Forelimb muscle (tissue), 1 donor: ENCODE data around the gene TMEM178A. TPM values are rescaled to one million over a fixed set of nuclear protein-coding genes. Genes with fewer than 3 reads are reported as not detected.
"Not testable (repeated sequence)": the region's sequence is repeated elsewhere in the genome, so short reads cannot be mapped to it uniquely, and the experiment has no call there.

ENCODE experiments used
- DNase-seq: peaks from one replicate; pipeline ENCODE4 v3.0.0-alpha.2; 2013; ENCODE audit warnings: low read depth
- polyA plus RNA-seq: library from polyadenylated mRNA; unstranded; fragments of 120-200 nt; gene quantifications from one replicate; pipeline ENCODE4 v1.2.1, GENCODE V29; 2013; ENCODE audit not compliant: insufficient read length

Gene TMEM178A
- polyA plus RNA-seq, 1 donor: 16.3 TPM

DNA sequence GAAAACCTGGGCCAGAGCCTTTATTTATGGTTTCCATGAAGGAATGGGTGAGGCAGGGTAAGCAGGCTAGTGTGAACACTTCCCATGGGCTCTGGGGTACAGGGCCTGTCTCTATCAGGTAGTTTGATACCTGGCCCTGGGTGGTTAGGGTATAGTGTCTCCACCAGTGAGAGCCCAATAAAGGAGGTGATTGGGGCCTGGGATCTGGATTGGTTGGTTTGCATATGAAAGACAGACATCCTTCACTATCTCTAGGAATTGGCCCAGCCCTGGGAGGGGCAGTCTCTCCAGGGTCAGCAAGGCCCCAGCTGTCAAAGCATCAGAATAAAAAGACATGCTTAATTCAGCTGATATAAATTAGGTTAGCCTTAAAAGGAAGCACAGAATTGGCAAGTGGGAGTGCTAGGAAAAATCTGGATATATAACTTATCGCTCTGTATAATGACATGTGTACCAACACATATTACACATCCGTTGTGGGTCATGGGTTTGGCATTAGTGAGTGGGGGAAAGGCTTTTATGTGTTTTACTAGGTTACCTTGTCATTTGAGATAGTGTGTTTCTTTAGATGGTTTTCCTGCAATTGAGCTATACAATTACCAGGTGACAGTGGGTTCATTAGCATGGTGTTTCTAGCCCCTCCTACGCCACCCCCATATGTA, 18.5 kb upstream of the TMEM178A start:
- DNase-seq: no peak

GRCh38 chr2:39648580-39648979, 17.1 kb upstream of the TMEM178A start:
- no peak for DNase-seq

- no peak for DNase-seq
Measured at GRCh38 chr2:39649511-39649910, 16.2 kb upstream of the TMEM178A start.

GRCh38 chr2:39650468-39650867, 15.2 kb upstream of the TMEM178A start:
- no peak for DNase-seq

DNA sequence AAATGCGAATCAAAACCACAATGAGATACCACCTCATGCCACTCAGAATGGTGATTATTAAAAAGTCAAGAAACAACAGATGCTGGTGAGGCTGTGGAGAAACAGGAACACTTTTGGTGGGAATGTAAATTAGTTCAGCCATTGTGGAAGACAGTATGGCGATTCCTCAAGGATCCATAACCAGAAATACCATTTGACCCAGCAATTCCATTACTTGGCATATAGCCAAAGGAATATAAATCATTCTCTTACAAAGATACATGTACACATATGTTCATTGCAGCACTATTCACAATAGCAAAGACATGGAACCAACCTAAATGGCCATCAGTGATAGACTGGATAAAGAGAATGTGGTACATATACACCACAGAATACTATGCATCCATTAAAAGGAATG, 9.5 kb upstream of the TMEM178A start:
- DNase-seq: not testable (repeated sequence)

DNA sequence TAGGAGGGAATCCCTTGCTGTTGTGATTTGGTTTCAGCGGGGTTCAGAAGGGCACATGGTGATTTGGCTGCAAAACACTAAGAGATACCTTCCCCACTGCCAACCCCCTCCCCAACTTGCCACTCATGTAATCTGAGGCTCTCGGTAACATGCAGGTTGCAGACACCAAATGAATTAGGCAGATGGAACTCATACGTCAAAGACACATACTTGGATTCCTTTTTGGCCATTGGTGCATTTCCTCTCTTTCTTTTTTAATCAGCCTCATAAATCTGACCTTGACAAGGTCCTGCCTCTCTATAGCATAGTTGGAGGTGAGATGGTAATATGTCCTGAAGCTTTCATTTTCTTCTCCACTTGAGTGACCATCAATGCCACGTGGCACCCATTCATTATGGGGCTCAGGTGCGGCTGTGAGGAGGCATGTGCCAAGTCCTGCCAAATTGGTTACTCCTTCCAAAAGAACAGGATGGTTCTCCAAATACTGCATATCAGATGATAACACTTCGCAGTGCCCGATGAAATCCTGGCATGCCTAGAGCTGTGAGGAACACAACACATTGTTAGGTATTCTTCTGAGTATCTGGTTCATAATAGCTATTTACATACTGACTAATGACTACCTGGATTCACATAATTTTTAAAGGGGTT, 8.3 kb upstream of the TMEM178A start:
- no peak for DNase-seq

DNA sequence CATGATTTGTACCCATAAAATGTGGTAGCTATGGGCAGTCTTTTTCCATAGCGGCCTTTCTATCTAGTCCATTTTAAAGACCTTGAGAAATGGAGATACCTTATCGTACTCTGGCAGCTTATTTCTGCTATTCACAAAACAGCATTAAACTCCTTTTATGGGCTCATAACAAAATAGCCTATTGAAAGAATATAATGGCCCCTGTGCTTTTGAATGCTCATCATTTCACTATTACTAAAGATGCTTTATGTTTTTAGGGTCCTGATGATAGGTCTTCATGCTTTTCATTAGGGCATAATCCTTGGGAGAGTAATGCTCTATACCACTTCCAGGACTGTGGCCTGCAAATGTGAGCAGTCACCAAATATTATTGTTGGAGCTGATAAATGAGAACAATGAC, 7.3 kb upstream of the TMEM178A start:
- no peak for DNase-seq

GRCh38 chr2:39659765-39660611, 5.7 kb upstream of the TMEM178A start:
- DNase-seq: no peak

DNA sequence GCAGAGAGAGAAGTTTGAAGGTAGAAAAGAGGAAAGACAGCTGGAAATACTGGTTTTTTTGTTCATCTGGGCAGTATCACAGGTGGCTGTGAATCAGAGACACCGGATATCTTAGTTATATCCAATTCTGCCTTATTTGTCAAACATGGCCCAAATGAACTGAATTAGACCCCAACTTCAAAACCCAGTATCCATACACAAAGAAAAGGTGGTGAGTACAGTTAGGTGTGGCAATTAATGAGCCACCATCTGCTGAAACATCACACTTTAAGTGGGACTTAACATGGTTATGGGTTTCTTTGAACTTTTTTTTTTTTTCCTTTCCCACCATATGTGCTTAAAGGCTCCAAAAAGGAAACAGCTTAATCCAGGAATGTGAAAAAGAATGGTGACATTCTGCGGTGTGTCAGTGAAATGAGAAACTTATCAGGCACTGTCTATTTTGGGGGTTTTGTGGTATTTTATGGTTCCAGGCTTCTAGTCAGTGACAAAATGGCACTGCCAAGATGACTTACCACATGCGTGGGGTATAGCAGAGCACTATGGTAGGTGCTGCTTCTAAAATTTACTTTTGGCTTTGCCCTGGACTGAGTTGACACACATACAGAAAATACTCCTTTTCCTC, 5.0 kb upstream of the TMEM178A start:
- no peak for DNase-seq

GRCh38 chr2:39661826-39662225, 3.9 kb upstream of the TMEM178A start:
- no peak for DNase-seq

DNA sequence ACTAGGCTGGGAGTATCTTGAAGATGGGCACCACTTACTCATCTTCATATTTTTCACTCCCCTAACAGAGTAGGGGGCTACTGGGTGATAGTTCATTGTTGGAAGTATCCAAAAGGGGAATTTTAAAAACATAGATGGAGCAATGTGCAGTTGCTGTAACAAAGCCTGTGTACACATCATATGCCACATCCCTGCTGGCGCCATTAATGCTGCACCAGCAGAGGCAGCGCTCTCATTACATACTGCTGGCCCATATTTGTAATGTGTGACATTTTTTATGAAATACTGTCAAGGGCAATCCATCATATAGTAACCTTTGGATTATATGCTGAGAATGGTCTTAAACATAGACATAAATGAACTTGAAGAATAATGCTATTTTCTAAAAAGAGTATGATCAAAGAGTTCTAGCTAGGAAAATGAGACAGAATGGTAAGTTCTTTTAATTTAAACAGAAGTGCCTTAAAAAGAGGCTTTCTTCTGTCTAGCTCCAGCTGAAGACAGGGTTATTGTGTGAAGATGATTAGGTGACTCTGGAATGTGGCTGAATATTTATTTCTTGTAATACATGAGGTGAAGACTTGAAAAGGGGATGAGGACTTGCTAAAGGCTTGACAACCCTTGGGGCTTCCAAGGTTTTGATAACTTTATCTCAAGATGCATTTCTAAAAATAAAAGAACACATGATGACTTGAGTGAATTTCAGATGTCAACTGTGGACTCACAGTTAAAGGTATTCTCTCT, 2.4 kb upstream of the TMEM178A start:
- DNase-seq: no peak

DNA sequence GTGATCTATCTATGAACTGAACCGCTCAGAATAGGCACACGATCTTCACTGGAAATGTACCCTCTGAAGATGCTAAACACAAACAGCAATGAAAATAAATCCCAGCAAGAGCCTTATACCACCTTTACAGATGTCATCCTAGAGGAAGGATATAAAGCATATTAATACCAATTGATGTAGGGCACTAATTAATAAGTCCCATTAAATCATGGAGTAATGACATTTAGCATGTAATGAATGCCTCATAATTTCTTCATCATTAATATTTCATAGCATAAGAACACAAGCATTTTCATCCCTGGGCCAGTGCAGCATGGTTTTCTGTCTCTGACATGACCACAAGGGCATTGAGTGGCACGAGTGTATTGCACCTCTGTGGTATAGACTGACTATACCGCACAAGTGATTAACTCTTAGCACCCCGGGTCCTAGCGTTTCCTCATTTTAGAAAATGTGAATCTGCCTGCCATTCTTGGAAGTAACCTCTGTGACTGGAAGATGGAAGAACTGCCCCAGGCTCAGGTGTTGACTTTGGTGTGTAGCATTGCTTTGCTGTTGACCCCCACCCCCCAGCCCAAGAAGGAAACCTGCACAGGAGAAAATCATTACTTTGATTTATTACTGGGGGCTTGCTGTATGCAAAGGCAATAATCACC, 1.4 kb upstream of the TMEM178A start:
- no peak for DNase-seq

DNA sequence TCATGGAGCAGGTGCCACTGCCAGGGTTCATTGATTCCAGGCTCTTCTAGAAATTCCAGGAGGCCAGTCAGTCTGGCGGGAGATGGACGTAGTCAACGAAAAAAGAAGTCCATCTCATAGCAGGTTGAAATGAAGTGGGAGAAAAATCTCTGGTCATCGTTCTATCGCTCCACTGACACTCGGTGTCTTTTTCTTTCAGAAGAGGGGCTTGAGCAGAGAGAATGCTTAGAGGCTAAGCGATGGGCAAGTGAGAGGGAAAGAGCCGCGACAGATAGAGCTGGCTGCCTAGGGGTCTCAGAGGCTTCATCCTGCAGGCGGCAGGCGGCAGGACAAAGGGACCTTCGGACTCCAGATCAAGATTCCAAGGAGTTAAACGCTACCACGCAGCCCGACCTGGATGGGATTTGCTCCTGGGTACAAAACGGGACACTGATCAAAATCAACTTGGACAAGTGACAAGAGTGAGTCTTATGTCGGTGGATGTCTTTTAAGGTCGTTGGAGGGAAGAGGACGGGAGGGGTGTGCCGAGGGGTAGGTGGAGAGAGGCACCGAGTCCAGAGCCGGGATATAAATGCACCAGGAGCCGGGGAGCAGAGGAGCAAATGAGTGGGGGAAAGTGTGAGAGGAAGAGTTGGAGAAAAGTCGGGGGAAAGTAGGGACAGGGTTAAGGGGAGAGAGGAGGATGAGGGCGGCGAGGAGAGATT, 677 bp upstream of the TMEM178A start:
- DNase-seq: no peak

- DNase-seq: no peak
Measured at GRCh38 chr2:39666491-39667101, 879 bp downstream of the TMEM178A start.

DNA sequence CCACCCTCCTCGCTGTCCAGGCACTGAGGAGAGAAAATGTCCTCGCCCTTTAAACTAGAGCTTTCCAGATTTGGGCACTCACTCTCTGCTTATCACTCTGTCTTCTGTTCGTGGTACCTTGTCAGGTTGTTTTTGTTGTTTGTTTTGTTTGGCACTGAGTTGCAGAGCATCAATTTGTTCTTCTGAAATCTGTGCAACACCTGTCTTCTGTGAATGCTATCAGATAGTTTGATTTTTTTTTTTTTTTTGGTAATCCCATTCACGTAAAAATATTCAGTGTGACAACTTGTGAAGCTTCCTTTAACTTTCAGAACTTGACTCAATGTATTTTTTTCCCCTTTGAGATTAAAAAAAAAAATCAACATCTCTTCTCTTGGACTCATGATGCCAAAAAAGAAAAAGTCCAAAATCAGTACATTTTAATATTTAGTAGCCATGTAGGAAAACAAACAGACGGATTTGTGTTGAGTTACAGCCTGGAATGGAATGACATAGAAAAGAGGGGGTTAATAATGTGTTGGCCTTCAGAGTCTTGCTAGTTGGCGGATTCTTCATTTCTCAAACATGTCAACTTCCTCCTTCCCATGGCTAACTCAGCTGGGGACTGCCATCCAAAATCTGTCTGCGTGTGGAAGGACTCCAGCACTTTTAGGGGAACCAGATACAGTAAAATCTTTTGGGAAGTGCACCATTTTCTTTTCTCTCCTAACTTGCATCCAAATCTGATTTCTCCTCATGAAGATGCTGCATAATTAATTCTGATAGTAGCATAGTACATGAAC, 1.6 kb downstream of the TMEM178A start:
- no peak for DNase-seq

- DNase-seq: no peak
Measured at GRCh38 chr2:39667886-39668276, 2.2 kb downstream of the TMEM178A start.

GRCh38 chr2:39668576-39669080, 2.9 kb downstream of the TMEM178A start:
- DNase-seq: no peak

DNA sequence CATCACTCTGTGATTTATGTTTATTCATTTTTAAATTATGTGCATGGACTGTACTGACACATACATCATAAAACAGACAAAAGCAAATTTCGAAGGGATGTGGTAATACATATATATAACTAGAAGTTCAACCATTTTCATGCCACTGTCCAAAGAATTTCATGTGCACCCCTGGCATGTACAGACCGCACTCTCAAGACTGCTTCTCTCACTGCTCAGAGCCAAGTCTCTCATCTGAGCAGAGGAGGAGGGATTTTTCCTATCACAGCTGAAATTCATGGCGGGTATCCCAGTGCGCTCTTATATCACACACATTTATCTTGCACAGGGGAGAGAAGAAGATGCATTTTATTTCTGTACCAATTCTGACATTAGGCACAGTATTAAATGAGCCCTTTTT, 5.9 kb downstream of the TMEM178A start:
- DNase-seq: no peak

DNA sequence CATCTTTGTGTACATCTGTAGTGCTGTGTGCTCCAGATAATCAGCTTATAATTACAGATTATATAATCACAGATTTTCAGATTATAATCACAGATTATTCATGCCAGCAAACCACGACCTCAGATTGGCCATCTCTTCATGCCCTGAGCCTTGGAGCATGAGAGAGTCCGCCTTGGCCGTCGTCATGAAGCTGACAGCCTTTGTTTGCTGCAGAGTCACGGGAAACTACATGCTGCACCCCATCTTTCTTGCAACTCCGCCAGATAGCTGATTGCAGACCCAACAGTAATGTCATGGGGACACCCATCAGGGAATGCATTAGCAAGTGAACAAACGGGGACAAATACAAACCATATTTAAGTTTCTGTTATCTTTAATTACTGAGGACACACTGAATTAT, 7.3 kb downstream of the TMEM178A start:
- no peak for DNase-seq
